ENCODE data around the gene TIGD4.

The TIGD4 gene

DNA sequence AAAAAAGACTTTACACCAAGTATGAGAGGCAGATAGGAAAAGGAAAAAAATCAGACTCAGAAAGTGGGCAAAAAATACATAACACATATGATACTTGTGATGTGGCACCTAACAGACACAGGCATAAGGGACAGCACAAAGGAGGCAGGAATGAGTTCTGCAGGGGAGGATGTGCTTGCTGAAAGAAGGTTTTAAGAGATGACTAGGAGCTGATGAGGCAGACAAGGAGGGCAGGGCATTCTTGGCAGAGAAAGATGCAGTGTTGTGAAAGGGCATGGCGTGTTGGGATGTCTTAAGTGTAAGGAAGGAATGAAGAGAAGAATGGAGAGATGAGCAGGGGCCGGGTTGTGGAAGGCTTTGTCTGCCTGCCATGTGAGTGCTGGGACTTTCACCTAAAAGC is 50.1 kb downstream of the TIGD4 start:
- TF ChIP-seq CTCF (IDR thresholded peaks at IDR 0.05; ENCODE audit: low read depth, low read length, missing control alignments), result no peak
- DNase-seq (ENCODE audit: low read depth), result no peak

DNA sequence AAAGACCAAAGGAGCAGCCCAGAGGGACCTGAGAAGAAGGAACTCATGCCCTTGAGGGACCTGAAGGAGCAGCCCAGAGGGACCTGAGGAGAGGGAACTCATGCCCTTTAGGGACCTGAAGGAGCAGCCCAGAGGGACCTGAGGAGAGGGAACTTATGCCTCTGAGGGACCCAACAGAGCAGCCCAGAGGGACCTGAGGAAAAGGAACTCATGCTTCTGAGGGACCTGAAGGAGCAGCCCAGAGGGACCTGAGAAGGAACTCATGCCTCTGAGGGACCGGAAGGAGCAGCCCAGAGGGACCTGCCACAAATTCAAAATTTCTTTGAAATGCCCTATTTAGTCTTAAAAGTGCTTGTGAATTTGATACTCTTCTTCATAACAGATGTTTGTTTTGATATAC is 51.2 kb downstream of the TIGD4 start:
- no peak for TF ChIP-seq CTCF (IDR thresholded peaks at IDR 0.05; ENCODE audit: low read depth, low read length, missing control alignments)
- H3K4me3 ChIP-seq (ENCODE audit: low read depth, low read length), result no peak overlapping the region
- no peak for DNase-seq (ENCODE audit: low read depth)

More for the DNA sequence above, 50.1 kb downstream of the TIGD4 start:
- H3K4me3 ChIP-seq (ENCODE audit: low read depth, low read length), result no peak overlapping the region

- DNase-seq (ENCODE audit: low read depth), result no peak
- no peak for TF ChIP-seq CTCF (IDR thresholded peaks at IDR 0.05; ENCODE audit: low read depth, low read length, missing control alignments)
- no peak overlapping the region for H3K4me3 ChIP-seq (ENCODE audit: low read depth, low read length)
These were observed 51.7 kb downstream of the TIGD4 start for GRCh38 chr4:152727784-152728183.

DNA sequence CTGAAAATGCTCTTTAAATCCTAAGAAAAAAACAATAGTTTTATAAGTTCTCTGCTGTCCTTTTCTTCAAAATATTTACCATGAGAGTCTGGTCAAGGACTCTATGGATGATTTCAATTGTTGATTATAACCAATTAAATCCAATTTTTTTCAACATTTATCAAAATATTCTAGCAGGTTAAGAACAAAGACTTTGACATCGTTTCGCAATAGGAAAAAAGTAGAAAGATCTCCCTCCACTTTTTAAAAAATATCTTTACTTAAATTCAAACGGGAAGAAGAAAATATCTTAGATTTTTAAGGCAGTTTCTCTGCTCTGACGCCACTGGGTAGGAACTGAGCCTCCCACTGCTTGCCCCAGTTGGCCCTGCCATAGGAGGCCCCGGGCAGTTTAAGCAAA is 55.0 kb downstream of the TIGD4 start:
- no peak for TF ChIP-seq CTCF (IDR thresholded peaks at IDR 0.05; ENCODE audit: low read depth, low read length, missing control alignments)
- no peak for DNase-seq (ENCODE audit: low read depth)
- H3K4me3 ChIP-seq (ENCODE audit: low read depth, low read length), result no peak overlapping the region

DNA sequence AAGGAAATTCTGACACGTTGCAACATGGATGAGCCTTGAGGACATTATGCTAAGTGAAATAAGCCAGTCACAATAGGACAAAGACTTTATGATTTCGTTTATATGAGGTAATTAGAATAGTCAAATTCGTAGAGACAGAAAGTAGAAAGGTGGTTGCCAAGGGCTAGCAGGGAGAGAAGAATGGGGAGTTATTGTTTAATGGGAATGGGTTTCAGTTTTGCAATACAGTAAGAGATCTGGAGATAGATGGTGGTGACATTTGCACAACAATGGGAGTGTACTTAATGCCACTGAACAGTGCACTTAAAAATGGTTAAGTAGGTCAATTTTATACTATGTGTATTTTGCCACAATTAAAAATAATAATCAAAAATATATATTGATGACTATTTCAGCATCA is 56.3 kb downstream of the TIGD4 start:
- no peak for TF ChIP-seq CTCF (IDR thresholded peaks at IDR 0.05; ENCODE audit: low read depth, low read length, missing control alignments)
- H3K4me3 ChIP-seq (ENCODE audit: low read depth, low read length), result no peak overlapping the region
- DNase-seq (ENCODE audit: low read depth), result no peak

GRCh38 chr4:152719801-152720556 is 59.6 kb downstream of the TIGD4 start:
- no peak for TF ChIP-seq CTCF (IDR thresholded peaks at IDR 0.05; ENCODE audit: low read depth, low read length, missing control alignments)
- no peak for DNase-seq (ENCODE audit: low read depth)

More at GRCh38 chr4:152719801-152720556, 59.6 kb downstream of the TIGD4 start:
- no peak overlapping the region for H3K4me3 ChIP-seq (ENCODE audit: low read depth, low read length)
